Spleen (tissue), 11 donors: ENCODE measurements around the gene STAC. TPM values are rescaled to one million over a fixed set of nuclear protein-coding genes. Genes with fewer than 3 reads are reported as not detected.

ENCODE experiments used
- DNase-seq: peaks from one replicate; pipeline ENCODE4 v3.0.0-alpha.2; 2020
- H3K27ac ChIP-seq, 8 donors: fragments of 200-600 bp; sonication (generic) in 7 of 8; 1 replicate in 4 of 8; 2 replicates in 4 of 8; pipeline versions ENCODE4 v1.5.0 to v1.8.0; 2016 to 2021; ENCODE audit warnings: inconsistent platforms in 4 of 8, mild to moderate bottlenecking in 4 of 8, moderate library complexity in 1 of 8
- H3K27me3 ChIP-seq, 7 donors: fragments of 200-600 bp; sonication (generic) in 6 of 7; replicated peaks in 1 of 7; 1 replicate in 4 of 7; 2 replicates in 3 of 7; pipeline versions ENCODE4 v1.5.0 to v1.8.0; 2016 to 2021; ENCODE audit warnings: inconsistent platforms in 3 of 7, mild to moderate bottlenecking in 1 of 7
- H3K36me3 ChIP-seq, 6 donors: fragments of 200-600 bp; sonication (generic) in 5 of 6; 1 replicate in 4 of 6; 2 replicates in 2 of 6; pipeline versions ENCODE4 v1.5.0 to v1.8.0; 2016 to 2021; ENCODE audit warnings: inconsistent platforms in 2 of 6
- H3K4me1 ChIP-seq, 6 donors: fragments of 200-600 bp; sonication (generic) in 5 of 6; 1 replicate in 3 of 6; 2 replicates in 3 of 6; pipeline versions ENCODE4 v1.5.0 to v1.8.0; 2016 to 2021; ENCODE audit warnings: inconsistent platforms in 3 of 6
- H3K4me3 ChIP-seq, 8 donors: fragments of 200-600 bp; sonication (generic) in 7 of 8; 1 replicate in 4 of 8; 2 replicates in 4 of 8; pipeline versions ENCODE4 v1.5.0 to v1.8.0; 2016 to 2021; ENCODE audit warnings: inconsistent platforms in 4 of 8, mild to moderate bottlenecking in 4 of 8, moderate library complexity in 2 of 8
- H3K9me3 ChIP-seq, 8 donors: fragments of 200-600 bp; sonication (generic) in 7 of 8; 1 replicate in 4 of 8; 2 replicates in 4 of 8; pipeline versions ENCODE4 v1.5.0 to v1.8.0; 2016 to 2021; ENCODE audit warnings: inconsistent platforms in 4 of 8
- CTCF ChIP-seq, 11 experiments: fragments of 200-600 bp in 7 of 11; fragments of 450-650 bp in 4 of 11; sonication (generic) in 4 of 11; IDR thresholded peaks in 8 of 11; conservative IDR thresholded peaks in 3 of 11; 1 replicate in 7 of 11; 2 replicates in 4 of 11; pipeline versions ENCODE4 v1.4.0 to v1.8.0; 2016 to 2021; ENCODE audit warnings: antibody characterized with exemption in 11 of 11, inconsistent platforms in 4 of 11, mild to moderate bottlenecking in 1 of 11
- POLR2A ChIP-seq, 3 donors: fragments of 450-650 bp; IDR thresholded peaks; one replicate each; pipeline ENCODE4 v1.5.1; 2017; ENCODE audit warnings: antibody characterized with exemption in 3 of 3, mild to moderate bottlenecking in 1 of 3
- POLR2AphosphoS5 ChIP-seq, 3 donors: sonication (generic); formaldehyde crosslinking; IDR thresholded peaks; one replicate each; pipeline ENCODE4 v1.5.1; 2017; ENCODE audit warnings: antibody characterized with exemption in 3 of 3
- WGBS, 5 donors: extraction: QIAGEN DNeasy Blood & Tissue Kit in 3 of 5; methylation state at CpG; one replicate each; pipeline versions ENCODE4 v1.1.5 to v1.1.7; 2013 to 2018; 5-methylcytosine and 5-hydroxymethylcytosine counted together
- intact Hi-C: fragments of 100-400 bp; cut with DNase I; formaldehyde crosslinking; loops from one replicate; pipeline ENCODE4 v1.15.0; 2023; ENCODE audit warnings: low total_unique reads
- polyA plus RNA-seq, 3 donors: library from polyadenylated mRNA; stranded (reverse); fragments of 200-250 nt; gene quantifications; one replicate each; pipeline ENCODE4 v1.2.1, GENCODE V29; 2013
- total RNA-seq, 7 donors: library from RNA; depleted of rRNA in 3 of 7; stranded (reverse); fragments of >200 nt in 3 of 7; fragmentation: NEBNext Ultra II Directional in 4 of 7; extraction: Animal tissue kit (Norgen Biotek cat#: 25700) in 4 of 7; gene quantifications; one replicate each; pipeline versions ENCODE4 v1.1.0 to v1.2.1, GENCODE V29; 2016 to 2021
- donor health status: healthy with polysubstance abuse.
- donor health status: DM: no; HTN: no; CAD: no; lungs with moderate emphysema.
- donor health status: DM: no; HTN: no; CAD: no.
- donor health status: Bipolar disorder and iron deficiency.
- donor health status: healthy.
- donor health status: DM: no; HTN: no; CAD: no.
- donor health status: DM: yes; HTN: yes; CAD: no.

STAC gene
- total and polyA plus RNA-seq, 10 donors = 0.08 to 2.9 (median 0.60) TPM

- no peak for TF ChIP-seq POLR2A (IDR thresholded peaks at IDR 0.05)
- TF ChIP-seq CTCF (IDR thresholded peaks at IDR 0.05 in 8 of 11, conservative IDR thresholded peaks at IDR 0.05 in 3 of 11) = no peak
- no peak for TF ChIP-seq POLR2AphosphoS5 (IDR thresholded peaks at IDR 0.05)
- Histone ChIP-seq H3K36me3 (no peaks in the 10 kb centered on the region), H3K9me3 (no peaks in the 10 kb centered on the region), H3K27ac (no peak overlapping the region), H3K4me1 (no peaks in the 10 kb centered on the region), H3K4me3 (no peak overlapping the region), H3K27me3 (no peaks in the 10 kb centered on the region)
- intact Hi-C loops = no loop called here
- no peak for DNase-seq
These were observed 7.8 kb upstream of the STAC start for GRCh38 chr3:36372534-36372935.

- intact Hi-C loops = no loop called here
- no peak for DNase-seq
- no peaks in the 10 kb centered on the region for H3K9me3 ChIP-seq
- H3K4me1 ChIP-seq = no peaks in the 10 kb centered on the region
- no peaks in the 10 kb centered on the region for H3K27me3 ChIP-seq
- no peak for TF ChIP-seq CTCF (IDR thresholded peaks at IDR 0.05 in 8 of 11, conservative IDR thresholded peaks at IDR 0.05 in 3 of 11)
- TF ChIP-seq POLR2AphosphoS5 (IDR thresholded peaks at IDR 0.05) = no peak
- no peak for TF ChIP-seq POLR2A (IDR thresholded peaks at IDR 0.05)
- no peak overlapping the region for H3K27ac ChIP-seq
- no peak overlapping the region for H3K4me3 ChIP-seq
- no peaks in the 10 kb centered on the region for H3K36me3 ChIP-seq
These were observed 7.2 kb upstream of the STAC start for GRCh38 chr3:36373084-36373483.

GRCh38 chr3:36373666-36374065 is 6.6 kb upstream of the STAC start:
- Histone ChIP-seq H3K9me3 (no peaks in the 10 kb centered on the region), H3K27ac (no peak overlapping the region), H3K4me1 (no peaks in the 10 kb centered on the region), H3K27me3 (no peaks in the 10 kb centered on the region), H3K36me3 (no peaks in the 10 kb centered on the region), H3K4me3 (no peak overlapping the region)
- no peak for DNase-seq
- 70 to 83% (median 79%) methylated on average over 3 of the region's 3 CpGs for WGBS, 5 donors
- intact Hi-C loops = no loop called here
- no peak for TF ChIP-seq CTCF (IDR thresholded peaks at IDR 0.05 in 8 of 11, conservative IDR thresholded peaks at IDR 0.05 in 3 of 11)

- TF ChIP-seq POLR2A (IDR thresholded peaks at IDR 0.05) (no peak), CTCF (IDR thresholded peaks at IDR 0.05 in 8 of 11, conservative IDR thresholded peaks at IDR 0.05 in 3 of 11) (no peak), POLR2AphosphoS5 (IDR thresholded peaks at IDR 0.05) (no peak)
- Histone ChIP-seq H3K4me3 (peak overlapping the region; percentile 23 to 68 (median 38)), H3K36me3 (no peaks in the 10 kb centered on the region), H3K4me1 (peaks cover 0 to 18% (median 10%) of the 10 kb centered on the region in 6 donors), H3K27me3 (peaks cover 0 to 30% (median 12%) of the 10 kb centered on the region in 7 donors), H3K27ac (no peak overlapping the region), H3K9me3 (no peaks in the 10 kb centered on the region)
- WGBS, 5 donors = 14 to 22% (median 16%) methylated on average over 8 of the region's 8 CpGs
- no peak for DNase-seq
- intact Hi-C loops = no loop called here
These were observed 458 bp upstream of the STAC start for GRCh38 chr3:36379872-36380220.
